ENCODE data around the gene PRAME. TPM values are rescaled to one million over a fixed set of nuclear protein-coding genes. Genes with fewer than 3 reads are reported as not detected.
A peak's percentile ranks its signal among the peaks of the same experiment; 100 is the strongest.
"Not testable (repeated sequence)": the region's sequence is repeated elsewhere in the genome, so short reads cannot be mapped to it uniquely, and the experiment has no call there.

The PRAME gene
- polyA plus RNA-seq, 1 donor, result not detected

DNA sequence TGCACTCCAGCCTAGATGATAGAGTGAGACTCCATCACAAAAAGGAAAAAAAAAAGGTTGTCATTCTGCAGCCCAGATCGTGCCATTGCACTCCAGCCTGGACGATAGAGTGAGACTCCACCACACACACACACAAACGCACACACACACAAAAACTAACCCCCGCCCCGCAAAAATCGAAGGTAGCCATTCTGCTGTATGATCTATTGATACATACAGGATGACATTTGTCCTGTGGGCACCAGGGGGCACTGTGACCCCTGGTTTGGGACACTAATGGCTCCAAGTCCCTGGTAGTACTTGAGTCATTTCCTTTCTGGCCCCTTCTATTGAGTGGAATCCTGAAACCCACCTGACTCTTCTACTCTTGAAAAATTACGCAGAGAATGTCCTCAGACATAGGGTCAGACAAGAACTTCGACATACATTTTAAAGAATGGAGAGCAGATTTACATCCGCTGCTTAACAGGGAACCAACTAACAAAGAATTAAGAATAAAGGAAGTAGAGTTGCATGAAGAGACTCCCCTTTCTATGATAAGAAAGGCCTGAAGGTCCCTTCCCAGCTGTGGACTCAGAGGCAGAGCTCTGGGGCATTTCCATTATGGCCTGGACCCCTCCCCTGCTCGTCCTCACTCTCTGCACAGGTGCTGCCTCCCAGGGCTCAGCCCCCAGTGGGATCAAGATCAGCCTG is 35.0 kb upstream of the PRAME start:
- peak; percentile 24 to 39 for DNase-seq
- Histone ChIP-seq H3K9me3 (ENCODE audit: control insufficient read depth, low read depth, low read length) (no peaks in the 10 kb centered on the region), H3K27me3 (ENCODE audit: control insufficient read depth, insufficient read depth, low read length) (no peaks in the 10 kb centered on the region), H3K4me1 (ENCODE audit: control insufficient read depth, insufficient read depth, low read length) (no peaks in the 10 kb centered on the region), H3K36me3 (ENCODE audit: control insufficient read depth, insufficient read depth, low read length) (no peaks in the 10 kb centered on the region), H3K4me3 (ENCODE audit: low read length) (no peak overlapping the region), H3K27ac (ENCODE audit: low read length) (no peak overlapping the region)
- no CpG with 5 or more reads among the region's 10 CpGs for WGBS (ENCODE audit: insufficient coverage, low lambda C conversion rate)

DNA sequence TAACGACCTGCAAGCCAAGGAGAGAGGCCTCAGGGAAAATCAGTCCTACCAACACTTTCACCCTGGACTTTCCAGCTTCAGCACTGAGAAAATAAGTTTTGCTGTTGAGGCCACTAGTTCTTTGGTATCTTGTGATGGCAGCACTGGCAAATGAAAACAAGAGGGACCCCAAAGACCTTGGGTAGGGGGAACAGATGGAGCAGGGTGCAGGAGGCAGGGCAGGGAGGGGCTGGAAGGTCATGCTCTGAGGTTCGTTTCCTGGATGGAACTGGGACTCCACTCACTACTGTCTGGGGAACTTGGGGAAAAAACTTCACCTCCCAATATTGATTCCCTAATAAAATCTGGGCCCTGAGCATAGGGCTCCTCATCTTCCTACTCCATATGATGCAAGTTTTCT is 34.2 kb upstream of the PRAME start:
- no peaks in the 10 kb centered on the region for H3K4me1 ChIP-seq (ENCODE audit: control insufficient read depth, insufficient read depth, low read length)
- no CpG with 5 or more reads among the region's 2 CpGs for WGBS (ENCODE audit: insufficient coverage, low lambda C conversion rate)
- H3K27me3 ChIP-seq (ENCODE audit: control insufficient read depth, insufficient read depth, low read length), result no peaks in the 10 kb centered on the region
- H3K36me3 ChIP-seq (ENCODE audit: control insufficient read depth, insufficient read depth, low read length), result no peaks in the 10 kb centered on the region
- no peak for DNase-seq
- no peak overlapping the region for H3K27ac ChIP-seq (ENCODE audit: low read length)
- H3K4me3 ChIP-seq (ENCODE audit: low read length), result no peak overlapping the region
- H3K9me3 ChIP-seq (ENCODE audit: control insufficient read depth, low read depth, low read length), result no peaks in the 10 kb centered on the region

DNA sequence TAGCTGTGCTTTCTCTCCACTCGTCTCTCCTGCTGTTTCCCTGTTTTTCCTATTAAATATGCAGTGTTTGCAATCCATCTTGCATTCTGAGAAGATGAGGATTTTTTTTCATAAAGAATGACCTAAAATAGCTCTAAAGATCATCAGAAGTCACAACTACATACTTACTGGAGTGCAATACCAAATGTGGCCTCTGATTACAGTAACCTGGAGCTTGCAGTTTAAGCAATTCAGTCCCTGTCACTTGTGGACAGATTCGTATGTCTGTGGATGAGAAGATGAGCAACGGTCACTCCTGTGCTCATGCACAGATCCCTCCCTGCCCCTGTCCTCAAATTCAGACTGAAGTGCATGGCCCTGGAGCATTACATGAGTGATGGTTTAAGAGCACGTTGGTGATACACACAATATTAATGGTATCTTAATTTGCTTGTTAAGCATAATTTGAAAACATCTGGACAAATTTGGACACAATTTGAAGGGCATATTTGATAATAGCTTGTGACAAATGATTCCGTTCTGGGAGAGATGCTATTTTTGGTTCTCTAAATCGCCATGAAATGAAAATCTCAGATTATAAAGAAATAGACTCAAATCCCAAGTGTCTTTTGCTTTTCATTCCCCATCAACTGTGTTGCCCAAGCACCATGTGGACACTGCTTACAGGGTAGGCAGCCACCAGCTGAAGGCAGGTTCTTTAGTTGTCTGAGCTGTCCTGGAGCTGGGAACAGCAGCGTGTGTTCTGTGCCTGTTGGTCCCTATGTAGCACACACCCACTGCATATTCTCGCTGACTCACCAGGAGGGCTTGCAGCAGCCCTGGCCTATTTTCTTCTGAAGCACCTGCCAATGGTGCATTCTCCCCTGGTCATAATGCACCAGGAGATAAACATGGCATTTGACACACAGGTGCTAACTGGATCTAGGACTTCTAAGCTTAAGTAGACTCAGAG is 32.6 kb upstream of the PRAME start:
- Histone ChIP-seq H3K27ac (ENCODE audit: low read length) (no peak overlapping the region), H3K4me1 (ENCODE audit: control insufficient read depth, insufficient read depth, low read length) (no peaks in the 10 kb centered on the region), H3K4me3 (ENCODE audit: low read length) (no peak overlapping the region), H3K36me3 (ENCODE audit: control insufficient read depth, insufficient read depth, low read length) (no peaks in the 10 kb centered on the region), H3K27me3 (ENCODE audit: control insufficient read depth, insufficient read depth, low read length) (peaks cover 2% of the 10 kb centered on the region), H3K9me3 (ENCODE audit: control insufficient read depth, low read depth, low read length) (no peaks in the 10 kb centered on the region)
- 90% methylated on average over 3 of the region's 8 CpGs for WGBS (ENCODE audit: insufficient coverage, low lambda C conversion rate)
- no peak for DNase-seq

DNA sequence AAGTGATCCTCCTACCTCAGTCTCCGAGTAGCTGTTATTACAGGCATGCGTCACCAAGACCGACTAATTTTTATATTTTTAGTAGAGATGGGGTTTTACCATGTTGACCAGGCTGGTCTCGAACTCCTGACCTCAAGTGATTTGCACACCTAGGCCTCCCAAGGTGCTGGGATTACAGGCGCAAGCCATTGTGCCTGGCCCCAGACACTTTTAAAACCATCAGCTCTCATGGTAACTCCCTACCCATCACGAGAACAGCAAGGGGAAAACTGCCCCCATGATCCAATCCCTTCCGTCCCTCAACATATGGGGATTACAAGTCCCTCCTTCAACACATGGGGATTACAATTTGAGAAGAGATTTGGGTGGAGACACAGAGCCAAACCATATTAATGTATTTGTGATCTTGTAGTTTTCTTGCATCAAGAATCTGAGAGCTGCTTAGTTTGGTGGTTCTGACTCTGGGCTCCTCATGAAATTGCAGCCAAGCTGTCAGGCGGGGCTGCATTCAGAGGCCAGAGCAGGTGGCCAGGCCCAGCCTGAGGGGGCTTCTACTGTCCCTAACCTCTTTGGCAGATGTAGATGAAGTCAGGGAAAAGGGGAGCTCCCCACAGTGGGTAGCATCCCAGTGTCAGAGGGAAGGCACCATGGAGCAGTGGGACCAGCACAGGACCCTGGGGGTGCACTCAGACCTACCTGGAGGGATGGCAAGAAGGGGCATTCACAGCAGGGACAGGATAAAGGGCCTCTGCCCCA is 31.2 kb upstream of the PRAME start:
- Histone ChIP-seq H3K4me3 (ENCODE audit: low read length) (no peak overlapping the region), H3K27me3 (ENCODE audit: control insufficient read depth, insufficient read depth, low read length) (peaks cover 2% of the 10 kb centered on the region), H3K4me1 (ENCODE audit: control insufficient read depth, insufficient read depth, low read length) (no peaks in the 10 kb centered on the region), H3K36me3 (ENCODE audit: control insufficient read depth, insufficient read depth, low read length) (no peaks in the 10 kb centered on the region), H3K9me3 (ENCODE audit: control insufficient read depth, low read depth, low read length) (no peaks in the 10 kb centered on the region), H3K27ac (ENCODE audit: low read length) (no peak overlapping the region)
- no CpG with 5 or more reads among the region's 8 CpGs for WGBS (ENCODE audit: insufficient coverage, low lambda C conversion rate)
- DNase-seq, result no peak

DNA sequence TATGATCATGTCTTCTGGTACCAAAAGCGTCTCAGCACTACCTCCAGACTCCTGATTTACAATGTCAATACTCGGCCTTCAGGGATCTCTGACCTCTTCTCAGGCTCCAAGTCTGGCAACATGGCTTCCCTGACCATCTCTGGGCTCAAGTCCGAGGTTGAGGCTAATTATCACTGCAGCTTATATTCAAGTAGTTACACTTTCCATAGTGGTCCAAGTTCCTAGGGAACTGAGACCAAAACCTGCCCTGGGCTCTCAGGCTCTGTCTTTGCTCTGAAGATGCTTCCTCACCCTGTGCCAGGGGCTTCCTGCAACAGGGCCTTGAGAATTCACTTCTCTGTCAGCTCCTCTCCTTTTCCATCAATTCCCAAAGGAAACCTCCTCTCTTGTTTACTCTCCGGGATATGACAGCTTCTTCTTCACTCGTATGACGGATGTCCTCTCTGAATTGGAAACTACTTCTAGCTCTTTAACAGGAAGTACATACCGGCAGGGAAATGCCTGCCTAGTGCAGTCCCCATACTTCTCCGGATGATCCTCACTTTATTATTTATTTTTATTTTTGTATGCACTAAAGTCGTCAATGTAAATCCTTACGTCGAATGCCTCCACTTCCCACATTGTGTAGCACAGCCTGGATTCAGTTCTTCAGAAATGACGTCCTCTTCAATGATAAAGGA is 29.6 kb upstream of the PRAME start:
- no peak overlapping the region for H3K27ac ChIP-seq (ENCODE audit: low read length)

DNA sequence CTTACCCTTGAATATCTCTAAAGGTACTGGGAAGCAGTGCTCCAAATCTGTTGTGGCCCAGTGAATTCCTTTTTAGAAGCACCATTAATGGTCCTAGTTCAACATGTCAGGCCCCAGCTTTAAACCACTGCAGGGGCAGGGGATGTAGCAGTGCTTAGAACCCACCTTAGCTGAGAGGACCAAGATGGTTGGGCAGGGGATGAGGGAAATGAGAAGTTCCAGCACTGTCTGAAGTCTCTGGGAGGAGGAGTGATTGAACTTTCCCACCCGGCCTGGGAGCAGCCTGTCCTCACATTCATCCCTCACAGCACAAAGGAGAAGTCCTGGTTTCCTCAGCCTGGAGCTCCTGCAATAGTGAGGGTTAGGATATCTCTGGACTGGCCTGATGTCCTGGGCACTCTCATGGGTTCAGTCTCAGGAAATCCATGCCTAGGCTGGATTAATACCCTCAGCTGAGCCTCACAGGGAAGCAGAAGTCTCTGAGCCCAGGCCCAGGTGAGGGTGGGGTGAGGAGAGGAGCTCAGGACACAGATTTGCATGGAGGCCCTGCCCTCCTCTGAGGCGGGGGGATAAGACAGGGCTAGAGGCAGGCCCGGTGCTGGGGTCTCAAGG is 28.6 kb upstream of the PRAME start:
- peaks cover 2% of the 10 kb centered on the region for H3K27me3 ChIP-seq (ENCODE audit: control insufficient read depth, insufficient read depth, low read length)
- no peaks in the 10 kb centered on the region for H3K36me3 ChIP-seq (ENCODE audit: control insufficient read depth, insufficient read depth, low read length)
- H3K4me3 ChIP-seq (ENCODE audit: low read length), result no peak overlapping the region
- H3K27ac ChIP-seq (ENCODE audit: low read length), result no peak overlapping the region
- H3K4me1 ChIP-seq (ENCODE audit: control insufficient read depth, insufficient read depth, low read length), result no peaks in the 10 kb centered on the region
- DNase-seq, result no peak
- no CpG with 5 or more reads among the region's 3 CpGs for WGBS (ENCODE audit: insufficient coverage, low lambda C conversion rate)
- no peaks in the 10 kb centered on the region for H3K9me3 ChIP-seq (ENCODE audit: control insufficient read depth, low read depth, low read length)

More for the DNA sequence above, 29.6 kb upstream of the PRAME start:
- Histone ChIP-seq H3K4me1 (ENCODE audit: control insufficient read depth, insufficient read depth, low read length) (no peaks in the 10 kb centered on the region), H3K27me3 (ENCODE audit: control insufficient read depth, insufficient read depth, low read length) (peaks cover 2% of the 10 kb centered on the region), H3K4me3 (ENCODE audit: low read length) (no peak overlapping the region), H3K9me3 (ENCODE audit: control insufficient read depth, low read depth, low read length) (no peaks in the 10 kb centered on the region), H3K36me3 (ENCODE audit: control insufficient read depth, insufficient read depth, low read length) (no peaks in the 10 kb centered on the region)
- 94% methylated on average over 5 of the region's 12 CpGs for WGBS (ENCODE audit: insufficient coverage, low lambda C conversion rate)
- DNase-seq, result no peak

DNA sequence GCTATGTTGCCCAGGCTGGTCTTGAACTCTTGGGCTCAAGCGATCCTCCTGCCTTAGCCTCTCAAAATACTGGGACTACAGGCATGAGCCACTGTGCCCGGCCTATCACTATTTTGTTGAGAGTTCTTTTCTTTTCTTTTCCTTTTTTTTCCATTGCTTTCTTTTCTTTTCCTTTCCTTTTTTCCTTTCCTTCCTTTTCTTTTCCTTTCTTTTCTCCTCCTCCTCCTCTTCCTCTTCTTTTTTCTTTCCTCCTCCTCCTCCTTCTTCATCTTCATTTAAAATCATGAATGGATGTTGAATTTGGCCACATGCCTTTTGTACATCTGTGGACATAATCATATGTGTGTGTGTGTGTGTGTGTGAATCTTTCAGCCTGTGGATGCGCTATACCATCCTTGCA is 25.7 kb upstream of the PRAME start:
- DNase-seq, result no peak
- Histone ChIP-seq H3K36me3 (ENCODE audit: control insufficient read depth, insufficient read depth, low read length) (no peaks in the 10 kb centered on the region), H3K27me3 (ENCODE audit: control insufficient read depth, insufficient read depth, low read length) (peaks cover 2% of the 10 kb centered on the region), H3K4me1 (ENCODE audit: control insufficient read depth, insufficient read depth, low read length) (no peaks in the 10 kb centered on the region), H3K4me3 (ENCODE audit: low read length) (no peak overlapping the region), H3K27ac (ENCODE audit: low read length) (no peak overlapping the region), H3K9me3 (ENCODE audit: control insufficient read depth, low read depth, low read length) (no peaks in the 10 kb centered on the region)
- WGBS (ENCODE audit: insufficient coverage, low lambda C conversion rate), result 85% methylated on average over 2 of the region's 3 CpGs

DNA sequence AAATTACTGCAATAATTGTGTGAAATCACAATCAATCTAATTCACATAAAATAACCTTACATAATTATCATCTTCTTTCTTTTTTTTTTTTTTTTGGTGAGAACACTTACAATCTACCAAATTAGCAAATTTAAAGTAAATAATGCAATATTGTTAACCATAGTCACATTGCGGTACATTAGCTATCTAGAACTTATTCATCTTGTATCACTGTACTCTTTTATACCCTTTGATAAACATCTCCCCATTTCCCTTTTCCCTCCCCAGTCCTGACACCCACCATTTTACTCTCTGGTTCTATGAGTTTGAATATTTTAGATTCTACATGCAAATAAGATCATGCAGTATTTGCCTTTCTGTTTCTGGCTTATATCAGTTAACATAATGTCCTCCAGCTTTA is 24.0 kb upstream of the PRAME start:
- WGBS (ENCODE audit: insufficient coverage, low lambda C conversion rate), result 100% methylated on average over 1 of the region's 1 CpG

DNA sequence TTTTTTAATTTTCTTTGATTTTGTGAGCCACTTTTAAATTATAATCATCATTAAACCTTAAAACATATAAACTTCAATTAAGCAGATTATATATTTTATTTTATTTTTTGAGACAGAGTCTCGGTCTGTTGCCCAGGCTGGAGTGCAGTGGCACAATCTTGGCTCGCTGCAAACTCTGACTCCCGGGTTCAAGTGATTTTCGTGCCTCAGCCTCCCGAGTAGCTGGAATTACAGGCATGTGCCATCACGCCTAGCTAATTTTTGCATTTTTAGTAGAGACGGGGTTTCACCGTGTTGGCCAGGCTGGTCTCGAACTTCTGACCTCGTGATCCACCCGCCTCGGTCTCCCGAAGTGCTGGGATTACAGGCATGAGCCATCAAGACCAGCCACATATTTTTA is 22.5 kb upstream of the PRAME start:
- DNase-seq; H3K4me3 ChIP-seq (ENCODE audit: low read length); H3K36me3 ChIP-seq (ENCODE audit: control insufficient read depth, insufficient read depth, low read length); H3K27me3 ChIP-seq (ENCODE audit: control insufficient read depth, insufficient read depth, low read length); H3K9me3 ChIP-seq (ENCODE audit: control insufficient read depth, low read depth, low read length); H3K4me1 ChIP-seq (ENCODE audit: control insufficient read depth, insufficient read depth, low read length); H3K27ac ChIP-seq (ENCODE audit: low read length): not testable (repeated sequence)
- WGBS (ENCODE audit: insufficient coverage, low lambda C conversion rate), result no CpG with 5 or more reads among the region's 13 CpGs

More for the DNA sequence above, 24.0 kb upstream of the PRAME start:
- Histone ChIP-seq H3K4me3 (ENCODE audit: low read length) (no peak overlapping the region), H3K27ac (ENCODE audit: low read length) (no peak overlapping the region), H3K36me3 (ENCODE audit: control insufficient read depth, insufficient read depth, low read length) (no peaks in the 10 kb centered on the region), H3K9me3 (ENCODE audit: control insufficient read depth, low read depth, low read length) (no peaks in the 10 kb centered on the region), H3K4me1 (ENCODE audit: control insufficient read depth, insufficient read depth, low read length) (no peaks in the 10 kb centered on the region), H3K27me3 (ENCODE audit: control insufficient read depth, insufficient read depth, low read length) (peaks cover 2% of the 10 kb centered on the region)
- no peak for DNase-seq

Measured in large intestine (tissue), 3 donors.